HG02678 (cell line): Measurements from ENCODE around the gene DCLRE1A.

Source experiments
- ATAC-seq: cut with Tn5 transposase; IDR thresholded peaks from one replicate; pipeline ENCODE4 v1.9.1; 2021; ENCODE audit warnings: mild to moderate bottlenecking, moderate library complexity; ENCODE audit not compliant: unreplicated experiment

The DCLRE1A gene

DNA sequence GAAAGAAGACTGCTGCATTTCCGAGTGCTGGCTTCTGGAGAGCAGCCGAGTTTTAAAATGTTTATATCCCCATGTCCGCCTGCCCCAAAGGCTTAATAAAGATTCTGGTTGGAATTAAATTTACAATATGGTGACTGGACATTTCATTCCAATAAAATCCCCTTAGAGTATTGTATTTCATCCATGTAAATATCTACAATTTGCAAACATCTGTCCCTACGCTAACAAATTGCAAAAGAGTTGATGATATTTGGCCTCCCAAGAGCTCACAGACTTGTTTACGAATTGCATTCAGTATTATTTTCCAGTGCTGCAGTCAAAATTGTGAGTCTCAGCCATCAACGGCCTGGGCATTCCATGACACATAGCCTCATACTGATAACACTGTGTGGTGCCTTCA lies 52.3 kb downstream of the DCLRE1A start:
- no peak for ATAC-seq

DNA sequence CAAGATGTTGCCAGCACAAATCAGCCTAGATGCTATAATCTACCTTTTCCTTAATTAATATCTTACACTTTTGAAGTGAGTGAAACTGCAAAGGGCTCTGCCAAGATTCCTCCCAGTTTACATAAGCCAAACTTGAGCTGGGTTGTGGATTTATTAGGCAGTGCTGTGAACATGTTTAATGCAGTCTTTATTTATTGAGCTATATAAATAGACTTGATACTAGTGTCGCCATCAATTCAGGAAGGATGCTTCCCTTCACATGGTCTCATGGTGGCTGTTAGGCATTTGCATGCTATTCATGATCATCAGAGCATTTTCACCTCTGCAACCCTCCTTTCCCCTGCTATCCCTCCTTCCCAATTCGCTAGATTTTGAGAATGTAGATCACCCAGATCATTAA lies 62.2 kb downstream of the DCLRE1A start:
- no peak for ATAC-seq

DNA sequence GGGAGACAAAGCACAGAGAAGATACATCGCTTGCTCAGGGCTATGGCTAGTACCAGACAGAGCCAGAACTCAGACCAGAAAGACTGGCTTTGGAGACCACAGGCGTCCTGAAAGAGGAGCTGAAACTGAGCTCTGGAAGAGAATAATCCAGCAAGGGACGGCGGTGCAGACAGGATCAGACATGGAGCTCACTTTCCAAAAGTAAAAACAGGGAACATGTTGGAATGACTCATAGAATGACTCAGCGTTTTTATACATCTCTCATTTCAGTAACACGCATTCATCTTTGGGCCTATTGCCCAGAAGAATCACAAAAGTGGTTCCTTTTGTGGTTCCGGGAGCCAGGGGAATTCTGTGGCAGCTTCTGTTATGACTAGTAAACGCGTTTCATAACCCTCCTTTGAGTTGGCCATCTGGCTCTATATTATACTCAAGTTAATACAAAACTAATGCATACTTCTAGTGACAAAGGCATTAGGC lies 65.2 kb downstream of the DCLRE1A start:
- peak; percentile 87 for ATAC-seq
